ENCODE data around the gene PRPH2.

Gene PRPH2

GRCh38 chr6:42722497-42722896 lies at the start of gene PRPH2:
TSS of gene PRPH2 (minus strand) at chr6:42722597. CDS start at chr6:42722334, 263 bp downstream.
- DNase-seq = no peak

DNA sequence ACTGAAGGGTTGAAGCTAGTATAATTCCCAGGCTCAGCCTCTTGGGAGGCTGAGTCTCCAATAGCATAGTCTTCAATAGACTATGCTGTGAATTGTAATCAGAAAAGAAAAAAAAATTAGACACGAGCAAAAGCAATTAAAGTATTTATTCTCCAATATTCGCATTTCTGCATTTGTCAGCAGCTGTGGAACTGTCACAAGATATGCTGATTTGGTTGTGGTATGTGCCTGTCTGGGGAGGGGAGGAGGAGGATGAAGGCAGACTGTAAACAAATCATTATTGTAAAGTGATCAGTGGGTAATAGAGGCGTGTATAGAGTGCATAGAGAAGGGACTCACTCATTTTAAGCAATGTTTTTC lies 49.3 kb upstream of the PRPH2 start:
- DNase-seq = no peak

DNA sequence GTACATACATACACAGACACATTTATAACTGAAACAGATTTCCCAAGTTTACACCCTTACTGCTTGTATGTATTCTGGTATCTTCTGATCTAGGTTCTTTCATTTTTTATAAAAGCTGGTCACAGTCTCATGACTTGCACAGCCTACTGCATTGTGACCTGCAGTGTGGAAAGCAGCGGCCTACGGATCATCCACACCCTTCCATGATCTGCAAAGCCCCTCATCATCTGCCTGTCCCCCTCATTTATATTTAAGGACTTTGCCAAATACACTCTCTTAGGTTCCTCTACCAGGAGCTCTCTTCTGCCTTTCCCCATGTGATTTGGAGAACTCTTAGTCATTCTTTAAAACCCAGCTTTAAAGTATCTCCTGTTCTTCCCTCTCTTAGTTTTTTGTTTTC lies 47.4 kb upstream of the PRPH2 start:
- DNase-seq = no peak

GRCh38 chr6:42769051-42769450 lies 46.7 kb upstream of the PRPH2 start:
- no peak for DNase-seq

GRCh38 chr6:42766163-42766670 lies 43.8 kb upstream of the PRPH2 start:
- no peak for DNase-seq

DNA sequence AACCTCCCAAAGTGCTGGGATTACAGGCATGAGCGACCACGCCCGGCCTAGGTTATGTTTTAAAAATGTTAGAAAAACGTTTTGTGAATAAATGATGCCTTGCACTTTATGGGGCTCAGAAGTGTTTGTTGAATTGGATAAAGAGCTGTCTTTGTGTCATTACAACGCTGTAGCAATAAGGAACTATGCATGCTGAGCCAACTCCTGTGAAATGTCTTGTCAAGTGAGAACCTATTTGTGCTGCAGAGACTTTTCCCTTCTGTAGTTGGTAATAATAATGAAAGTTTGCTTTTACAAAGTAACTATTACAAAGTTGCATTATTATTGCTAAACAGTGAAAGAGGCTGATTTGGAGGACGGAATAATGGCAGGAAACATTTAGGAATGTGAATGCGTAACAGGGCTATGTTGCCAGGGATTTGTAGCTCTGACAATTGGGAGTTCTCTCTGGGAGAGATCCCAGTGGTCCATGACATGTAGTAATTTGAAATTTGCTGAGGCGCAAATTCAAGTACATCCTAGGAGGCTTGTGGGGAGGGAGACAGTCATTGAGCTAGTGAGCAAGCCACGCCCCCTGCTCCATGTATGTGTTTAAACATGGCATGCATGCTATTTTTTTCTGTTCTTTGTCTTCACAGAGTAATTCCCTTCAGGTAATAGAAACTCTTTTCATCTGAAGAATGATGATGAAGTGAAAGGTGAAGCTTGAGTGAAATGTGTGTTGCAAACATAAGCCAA lies 42.7 kb upstream of the PRPH2 start:
- DNase-seq = no peak

DNA sequence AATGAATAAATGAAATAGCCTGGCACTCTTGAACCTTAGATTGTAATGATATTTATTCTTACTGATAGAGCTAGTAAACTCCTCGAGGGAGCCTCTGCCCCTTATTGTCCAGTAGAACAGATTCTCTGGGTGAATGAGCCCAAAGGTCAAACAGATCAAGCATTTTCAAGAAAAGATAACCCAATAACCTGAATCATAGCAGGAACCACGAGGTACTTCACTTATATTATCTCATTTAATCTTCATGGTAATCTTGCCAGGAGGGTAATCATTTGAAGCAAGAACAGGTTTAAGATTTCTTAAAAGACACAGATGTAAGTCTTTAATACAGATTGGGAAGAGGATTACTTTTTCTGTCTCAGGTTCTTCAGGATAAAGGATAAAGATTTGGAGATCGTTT lies 40.6 kb upstream of the PRPH2 start:
- no peak for DNase-seq

DNA sequence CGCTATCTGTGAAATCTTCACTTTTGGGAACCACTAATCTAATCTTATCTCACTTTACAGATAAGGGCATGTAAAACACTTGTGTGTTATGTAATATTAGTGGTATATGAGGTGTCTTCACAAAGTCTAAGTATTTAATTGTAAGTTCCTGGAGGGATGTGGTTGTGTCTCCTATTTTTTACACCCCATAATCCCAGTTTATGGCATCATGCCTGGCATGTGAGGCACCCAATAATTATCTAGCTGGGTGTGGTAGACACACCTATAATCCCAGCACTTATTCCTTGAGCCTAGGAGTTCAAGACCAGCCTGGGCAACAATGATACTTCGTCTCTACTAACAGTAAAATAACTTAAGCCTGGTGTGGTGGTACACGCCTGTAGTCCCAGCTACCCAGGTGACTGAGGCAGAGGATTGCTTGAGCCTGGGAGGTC lies 40.0 kb upstream of the PRPH2 start:
- DNase-seq = peak; percentile 53

DNA sequence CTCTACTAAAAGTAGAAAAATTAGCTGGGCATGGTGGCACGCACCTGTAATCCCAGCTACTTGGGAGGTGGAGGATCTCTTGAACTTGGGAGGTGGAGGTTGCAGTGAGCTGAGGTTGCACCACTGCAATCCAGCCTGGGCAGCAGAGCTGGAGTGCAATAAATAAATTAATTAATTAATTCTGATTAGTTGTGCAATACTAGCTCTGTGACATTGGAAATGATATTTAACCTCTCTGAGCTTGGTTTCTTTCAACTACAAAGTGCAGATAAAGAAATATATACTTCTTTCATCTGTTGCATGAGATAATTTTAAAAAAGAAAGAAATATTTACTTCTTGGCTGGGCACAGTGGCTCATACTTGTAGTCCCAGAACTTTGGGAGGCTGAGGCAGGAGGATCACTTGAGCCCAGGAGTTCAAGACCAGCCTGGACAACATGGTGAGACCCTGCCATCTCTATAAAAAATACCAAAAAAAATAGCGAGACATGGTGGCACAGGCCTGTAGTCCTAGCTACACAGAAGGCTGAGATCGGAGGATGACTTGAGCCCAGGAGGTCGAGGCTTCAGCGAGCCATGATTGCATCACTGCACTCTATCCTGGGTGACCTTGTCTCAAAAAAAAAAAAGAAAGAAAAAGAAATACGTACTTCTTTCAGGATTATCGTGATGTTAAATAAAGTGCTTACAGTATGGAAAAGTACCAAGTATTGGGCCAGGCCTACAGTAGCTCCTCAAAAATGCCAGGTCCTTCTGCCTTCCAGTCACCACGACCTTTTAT lies 39.1 kb upstream of the PRPH2 start:
- DNase-seq = no peak

DNA sequence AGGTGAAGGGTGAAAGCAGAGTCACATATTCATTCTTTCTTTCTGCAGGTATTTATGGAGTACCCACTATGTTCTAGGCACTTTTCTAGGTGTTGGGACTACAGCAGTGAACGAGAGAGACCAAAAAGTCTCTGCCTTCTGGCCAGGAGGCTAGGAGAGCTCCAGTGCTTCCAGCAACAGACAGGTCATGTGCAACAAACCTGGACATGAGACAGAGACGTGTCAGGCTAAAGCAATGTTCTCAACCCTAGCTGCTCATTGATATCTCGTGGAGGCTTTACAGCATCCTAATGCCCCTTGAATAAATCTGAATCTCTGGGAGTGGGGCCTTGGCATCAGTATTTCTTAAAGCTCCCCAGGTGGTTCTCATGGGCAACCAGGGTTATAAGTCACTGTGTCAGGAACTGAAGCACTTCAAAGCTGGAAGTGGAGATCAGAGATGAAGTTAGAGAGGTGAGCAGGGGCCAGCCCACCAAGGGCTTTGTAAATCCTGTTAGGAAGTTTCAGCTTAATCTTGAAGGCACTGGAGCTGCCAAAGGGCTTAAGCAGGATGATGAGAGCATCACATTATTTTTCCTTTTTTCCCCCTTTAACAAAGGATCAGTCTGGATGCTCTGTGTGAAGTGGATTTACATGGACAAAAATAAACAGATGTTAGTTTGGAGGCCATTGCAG lies 36.5 kb upstream of the PRPH2 start:
- no peak for DNase-seq

DNA sequence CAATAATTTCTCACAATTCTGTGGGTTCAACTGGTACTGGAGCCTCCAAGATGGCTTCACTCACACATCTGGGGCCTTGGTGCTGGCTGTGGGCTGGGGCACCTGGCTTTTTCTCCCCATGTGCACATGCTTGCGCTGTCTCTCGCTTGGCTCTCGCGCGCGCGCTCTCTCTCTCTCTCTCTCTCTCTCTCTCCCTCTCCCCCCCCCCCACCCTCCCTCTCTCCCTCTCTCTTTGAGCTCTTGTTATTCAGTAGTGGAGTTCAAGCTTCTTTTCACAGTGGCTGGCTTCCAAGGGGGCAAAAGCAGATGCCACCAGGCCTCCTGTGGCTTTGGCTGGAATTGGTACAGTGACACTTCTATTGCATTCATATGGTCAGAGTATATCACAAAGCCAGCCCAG lies 34.3 kb upstream of the PRPH2 start:
- DNase-seq = no peak

- DNase-seq = no peak
Observed at GRCh38 chr6:42754759-42755158, 32.4 kb upstream of the PRPH2 start.

DNA sequence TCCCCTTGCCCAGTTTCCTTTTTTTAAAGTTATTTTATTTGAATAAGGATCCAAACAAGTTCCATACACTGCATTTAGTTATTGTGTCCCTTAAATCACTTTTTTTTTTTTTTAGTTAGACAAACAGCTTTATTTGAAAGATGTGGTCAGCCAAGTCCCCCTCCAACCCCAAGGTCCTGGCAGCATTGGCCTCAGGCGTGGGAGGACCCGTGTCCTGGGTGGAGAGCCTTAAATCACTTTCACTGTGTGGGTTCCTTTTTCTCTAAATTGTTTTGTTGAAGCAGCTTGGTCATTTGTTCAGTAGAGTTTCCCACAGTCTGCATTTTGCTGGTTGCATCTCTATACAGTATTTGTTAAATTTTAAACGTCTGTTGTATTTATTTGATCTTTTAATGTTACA lies 28.7 kb upstream of the PRPH2 start:
- DNase-seq = no peak

DNA sequence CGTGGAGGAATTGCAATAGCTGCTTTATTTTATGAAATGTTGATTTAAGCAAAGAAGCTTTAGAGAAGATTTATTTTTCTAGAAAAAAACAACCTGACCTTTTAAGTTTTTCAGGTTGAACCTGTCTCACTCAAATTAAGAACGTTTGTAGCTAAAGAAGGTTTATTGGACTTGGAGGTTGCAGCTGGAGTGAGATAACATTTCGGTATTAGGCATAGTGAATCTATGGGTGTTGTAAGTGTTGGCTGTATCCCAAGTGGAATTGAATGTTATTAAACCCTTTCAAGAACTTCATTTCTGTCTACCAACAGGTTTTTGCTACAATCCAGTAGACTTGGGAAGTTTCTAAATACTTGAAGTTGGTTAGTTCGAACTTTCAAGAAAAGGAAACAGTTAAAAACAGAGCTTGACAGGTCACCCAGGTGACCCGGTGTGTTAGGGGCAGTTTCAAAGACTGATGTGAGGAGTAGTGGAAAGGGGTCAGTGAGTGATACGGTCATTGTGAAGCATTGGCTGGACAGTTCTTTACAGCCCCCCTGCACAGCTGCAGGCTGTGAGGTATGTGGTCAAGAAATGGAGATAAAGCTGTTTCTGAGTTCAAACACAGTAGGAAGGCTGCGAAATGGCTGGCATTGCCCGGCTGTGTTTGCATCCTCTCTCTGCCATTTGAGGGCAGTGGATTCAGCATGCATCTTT lies 26.0 kb upstream of the PRPH2 start:
- peak; percentile 44 for DNase-seq

DNA sequence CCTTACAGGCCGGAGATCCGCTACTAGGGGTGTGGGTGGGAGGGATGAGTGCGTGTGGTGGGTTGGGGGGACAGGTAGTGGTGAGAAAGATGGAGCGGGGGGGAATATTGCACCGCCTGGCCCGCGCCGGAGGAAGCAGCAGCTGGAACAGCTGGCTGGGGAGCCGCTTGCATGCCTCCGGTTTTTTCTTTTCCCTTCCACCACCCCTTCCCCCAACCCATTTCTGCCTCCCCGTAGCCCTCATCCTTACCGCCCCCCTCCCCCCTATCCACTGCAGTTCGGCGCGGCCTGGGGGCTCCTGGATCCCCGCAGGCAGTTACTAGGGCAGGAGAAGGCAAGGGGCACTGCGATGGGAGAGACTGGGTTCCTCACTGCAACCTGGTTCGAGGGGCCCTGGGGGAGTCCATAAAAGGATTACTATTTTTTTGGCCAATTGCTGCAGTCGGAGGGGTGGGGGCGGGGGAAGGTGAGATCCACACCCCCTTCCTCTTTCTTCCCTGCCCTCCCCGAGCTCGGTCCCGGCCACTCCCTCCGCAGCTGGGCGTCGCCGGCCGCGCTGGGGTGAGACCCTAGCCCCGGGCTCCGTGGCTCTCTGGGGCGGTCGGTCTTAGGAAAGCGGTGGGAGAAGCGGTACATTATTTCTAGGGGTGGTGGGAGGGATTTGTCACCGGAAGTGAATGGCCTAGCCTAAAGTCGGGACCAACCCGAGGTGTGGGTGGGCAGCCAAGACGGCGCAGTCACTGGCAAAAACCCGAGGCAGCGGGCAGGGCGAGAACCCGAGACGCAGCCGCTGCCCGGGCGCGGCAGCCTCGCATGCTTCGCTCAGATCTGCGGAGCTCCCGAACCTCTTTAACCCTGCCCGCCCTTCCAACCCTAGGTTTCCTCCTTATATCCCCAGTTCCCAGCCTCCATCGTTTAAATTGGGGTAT lies 24.3 kb upstream of the PRPH2 start:
- peak; percentile 97 for DNase-seq

GRCh38 chr6:42745640-42746462 lies 23.5 kb upstream of the PRPH2 start, which contains the start of gene TBCC:
TSS of gene TBCC (minus strand) at chr6:42746103. CDS start at chr6:42746073, 30 bp downstream.
- peak; percentile 99 for DNase-seq

GRCh38 chr6:42745083-42745639 lies 22.8 kb upstream of the PRPH2 start:
- peak; percentile 61 for DNase-seq

- DNase-seq = no peak
Observed at GRCh38 chr6:42744351-42744893, 22.0 kb upstream of the PRPH2 start.

DNA sequence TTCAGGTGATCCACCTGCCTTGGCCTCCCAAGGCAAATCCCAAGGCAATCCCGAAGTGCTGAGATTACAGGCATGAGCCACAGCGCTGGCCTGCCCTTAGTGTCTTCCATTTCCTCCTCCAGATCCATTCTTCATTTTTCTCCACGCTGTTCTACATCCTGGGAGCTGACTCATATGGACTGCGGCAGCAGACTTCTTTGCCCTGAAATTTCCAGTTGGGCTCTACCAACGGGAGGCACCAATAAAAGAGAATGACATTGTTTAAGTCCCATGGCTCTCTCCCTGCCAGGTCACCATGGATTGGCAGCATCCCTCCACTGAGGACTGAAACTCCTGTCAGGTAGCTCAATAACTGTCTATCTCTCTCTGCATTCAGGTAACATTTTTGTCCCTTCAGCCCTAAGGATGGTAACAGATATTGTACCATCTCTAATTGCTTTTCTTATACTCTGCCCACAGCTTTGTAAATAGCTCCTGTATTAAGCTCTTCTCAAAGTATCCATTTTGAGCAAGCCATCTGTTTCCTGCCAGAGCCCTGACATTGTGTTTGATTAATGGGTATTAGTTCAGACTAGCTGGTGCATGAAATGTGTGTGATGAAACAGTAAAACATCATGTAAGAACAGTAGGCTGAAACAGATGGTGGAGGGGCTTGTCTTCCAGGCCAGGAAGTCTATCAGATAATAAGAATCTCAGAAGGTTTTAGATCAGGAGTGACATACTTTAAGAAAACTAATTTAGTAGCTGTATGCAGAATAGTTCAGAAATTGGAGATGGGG lies 19.9 kb upstream of the PRPH2 start:
- peak; percentile 78 for DNase-seq

Measured in hematopoietic multipotent progenitor cell treated with erythropoietin and hydrocortisone succinate and interleukin-3 and kit ligand, for 4 days (in vitro differentiated cells).